Endothelial cell of umbilical vein (primary cell): ENCODE results near the gene SLC25A33. TPM values are rescaled to one million over a fixed set of nuclear protein-coding genes. Genes with fewer than 3 reads are reported as not detected.

Experiments used
- polyA plus RNA-seq, 4 experiments: library from polyadenylated mRNA; depleted of rRNA in 3 of 4; stranded (reverse) in 3 of 4; unstranded in 1 of 4; fragments of >200 nt; gene quantifications; 2 replicates each; pipeline versions ENCODE4 v1.2.1 to v1.2.3, GENCODE V29; 2011 to 2012; ENCODE audit warnings: missing spikeins in 1 of 4
- total RNA-seq: library from RNA; stranded (reverse); gene quantifications from 2 replicates; pipeline ENCODE4 v1.2.3, GENCODE V29; 2021

The SLC25A33 gene
- total and polyA plus RNA-seq, 2 donors (not counting 3 experiments of a cell fraction or from before 2014, with no cell fraction given): 3.8 to 6.6 TPM

Other genes starting within 250 kb of the SLC25A33 start
- gene SPSB1, start 246.6 kb upstream of the SLC25A33 start, total RNA-seq: 41.9 and 50.9 TPM in 2 replicates
- 61.2 and 66.7 TPM in 2 replicates for gene SPSB1, start 246.6 kb upstream of the SLC25A33 start, polyA plus RNA-seq
- gene TMEM201, start 49.4 kb downstream of the SLC25A33 start, total RNA-seq: 21.0 and 24.8 TPM in 2 replicates
- 8.3 and 10.0 TPM in 2 replicates for gene TMEM201, start 49.4 kb downstream of the SLC25A33 start, polyA plus RNA-seq
- gene PIK3CD, start 112.3 kb downstream of the SLC25A33 start, total RNA-seq: 5.2 and 7.3 TPM in 2 replicates
- 3.5 and 3.9 TPM in 2 replicates for gene PIK3CD, start 112.3 kb downstream of the SLC25A33 start, polyA plus RNA-seq